ENCODE measurements around the gene GABRB1.

The GABRB1 gene

DNA sequence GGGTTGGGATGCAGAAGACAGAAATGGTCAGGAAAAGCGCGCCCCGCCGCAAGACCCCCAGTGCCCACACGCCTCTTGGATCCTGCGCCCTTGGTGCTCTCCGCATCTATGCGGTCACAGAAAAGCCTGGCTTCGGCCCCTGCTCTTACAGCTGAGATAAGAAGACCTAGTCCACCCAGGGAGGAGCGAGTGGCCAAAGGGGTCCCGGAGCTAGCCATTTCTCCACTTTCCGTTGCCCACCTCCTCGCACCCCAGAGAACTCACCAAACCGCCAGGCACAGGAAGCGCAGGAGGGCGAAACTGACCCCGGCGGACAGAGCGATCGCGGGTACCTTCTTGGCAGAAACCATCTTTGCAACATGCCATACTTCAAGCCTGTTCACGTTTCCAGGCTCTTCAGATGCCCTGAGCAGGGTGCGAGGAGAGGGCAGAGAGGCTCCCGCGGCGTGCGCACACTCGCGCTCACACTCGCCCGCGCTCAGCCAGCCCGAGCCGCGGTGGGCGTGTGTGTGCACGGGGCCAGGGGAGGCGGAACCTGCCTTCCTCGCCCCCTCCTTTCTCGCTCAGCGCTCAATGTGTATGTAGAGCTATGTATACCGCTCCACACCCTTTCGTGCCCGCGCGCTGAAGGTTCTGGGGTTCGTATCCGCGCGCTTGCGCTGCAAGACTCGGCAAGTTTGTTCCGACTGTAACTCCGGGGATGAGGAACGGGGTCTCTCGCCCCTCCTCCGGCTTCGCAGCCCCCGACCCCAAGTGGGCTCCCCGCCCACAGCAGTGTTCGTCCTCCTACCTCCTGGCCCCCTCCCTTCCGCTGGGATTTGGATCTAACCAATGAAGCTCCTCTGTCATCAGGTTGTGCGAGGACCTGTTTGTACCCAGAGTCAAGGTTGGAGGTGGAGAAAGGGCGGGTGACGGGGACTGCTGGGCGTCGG, 38.0 kb upstream of the GABRB1 start, which contains the start of gene GABRA4:
GABRA4 (minus strand) TSS at position 507 of the 932 bp plus-strand sequence; CDS start at position 350, 157 bp downstream.
- H2AK5ac ChIP-seq (ENCODE audit: low read length): no peak within 1 kb of the TSS
- no peak within 1 kb of the TSS for H2BK5ac ChIP-seq (ENCODE audit: low read depth, low read length, poor library complexity)
- H3K79me2 ChIP-seq (ENCODE audit: control insufficient read depth, insufficient read depth, low read length, poor library complexity): no peaks in the 10 kb centered on the region
- H3K36me3 ChIP-seq (ENCODE audit: control insufficient read depth in 1 of 2, insufficient read depth in 2 of 2, low read length in 2 of 2): no peaks in the 10 kb centered on the region
- H3K9ac ChIP-seq (ENCODE audit: low read length): peak within 1 kb of the TSS; percentile 23
- no peak within 1 kb of the TSS for H3K14ac ChIP-seq (ENCODE audit: low read length)
- H4K8ac ChIP-seq (ENCODE audit: low read depth, low read length): no peak within 1 kb of the TSS
- H3K79me1 ChIP-seq (ENCODE audit: low read length): no peaks in the 10 kb centered on the region
- no peak within 1 kb of the TSS for H2AFZ ChIP-seq (ENCODE audit: insufficient read depth, low read length, poor library complexity)
- no peak within 1 kb of the TSS for H4K91ac ChIP-seq (ENCODE audit: low read depth, low read length)
- H3K4me3 ChIP-seq (ENCODE audit: low read depth, low read length): peak within 1 kb of the TSS; percentile 70
- no peak within 1 kb of the TSS for H3K18ac ChIP-seq (ENCODE audit: low read length)
- H3K27ac ChIP-seq (ENCODE audit: low read depth, low read length): no peak within 1 kb of the TSS
- H3K23ac ChIP-seq (ENCODE audit: low read length): no peak within 1 kb of the TSS
- H3K4ac ChIP-seq (ENCODE audit: low read depth, low read length): no peak within 1 kb of the TSS
- H4K12ac ChIP-seq (ENCODE audit: low read depth, low read length): no peak within 1 kb of the TSS
- peaks cover 4% of the 10 kb centered on the region for H3K9me3 ChIP-seq (ENCODE audit: insufficient read depth, low read depth, low read length)
- no peak for DNase-seq
- peaks cover 8 to 13% of the 10 kb centered on the region in 2 experiments for H3K4me1 ChIP-seq (ENCODE audit: control insufficient read depth in 1 of 2, insufficient read depth in 2 of 2, low read length in 2 of 2)
- no peak within 1 kb of the TSS for H2BK12ac ChIP-seq (ENCODE audit: low read length)
- no CpG with 5 or more reads among the region's 67 CpGs for WGBS (ENCODE audit: extremely low coverage, insufficient coverage, insufficient read length)
- peaks cover 34% of the 10 kb centered on the region for H3K27me3 ChIP-seq (ENCODE audit: insufficient read depth, low read length)
- H3K4me2 ChIP-seq (ENCODE audit: low read length): peak within 1 kb of the TSS; percentile 98
- H2BK120ac ChIP-seq (ENCODE audit: insufficient read depth, low read length, poor library complexity): no peak within 1 kb of the TSS

DNA sequence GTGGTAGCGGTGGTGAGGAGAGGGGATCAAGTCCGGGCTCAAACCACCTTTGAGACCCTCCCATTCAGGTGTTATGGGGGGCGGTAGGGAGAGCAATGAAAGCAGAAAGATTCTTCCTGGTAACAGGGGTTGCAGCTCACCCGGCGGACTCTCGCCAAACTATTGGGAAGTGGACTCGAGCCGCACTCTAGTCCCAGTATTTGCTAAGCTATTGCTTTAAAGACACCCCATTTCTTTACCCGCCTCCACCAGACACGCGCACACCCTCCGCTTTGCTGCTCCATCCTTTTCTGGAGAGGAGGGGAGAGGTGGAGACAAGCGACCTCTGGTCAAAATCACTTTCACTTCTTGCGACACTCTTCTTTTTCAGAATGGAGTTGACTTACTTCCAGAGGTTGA, 37.4 kb upstream of the GABRB1 start:
- H3K36me3 ChIP-seq (ENCODE audit: control insufficient read depth in 1 of 2, insufficient read depth in 2 of 2, low read length in 2 of 2): no peaks in the 10 kb centered on the region
- no peak overlapping the region for H2AFZ ChIP-seq (ENCODE audit: insufficient read depth, low read length, poor library complexity)
- no peak overlapping the region for H3K14ac ChIP-seq (ENCODE audit: low read length)
- H3K23ac ChIP-seq (ENCODE audit: low read length): no peak overlapping the region
- H3K4me2 ChIP-seq (ENCODE audit: low read length): peak overlapping the region; percentile 98
- no peak overlapping the region for H4K91ac ChIP-seq (ENCODE audit: low read depth, low read length)
- no peaks in the 10 kb centered on the region for H3K79me1 ChIP-seq (ENCODE audit: low read length)
- peaks cover 8 to 13% of the 10 kb centered on the region in 2 experiments for H3K4me1 ChIP-seq (ENCODE audit: control insufficient read depth in 1 of 2, insufficient read depth in 2 of 2, low read length in 2 of 2)
- no peak overlapping the region for H3K27ac ChIP-seq (ENCODE audit: low read depth, low read length)
- H3K4me3 ChIP-seq (ENCODE audit: low read depth, low read length): peak overlapping the region; percentile 70
- peaks cover 34% of the 10 kb centered on the region for H3K27me3 ChIP-seq (ENCODE audit: insufficient read depth, low read length)
- H3K18ac ChIP-seq (ENCODE audit: low read length): no peak overlapping the region
- H3K9me3 ChIP-seq (ENCODE audit: insufficient read depth, low read depth, low read length): peaks cover 4% of the 10 kb centered on the region
- no peak overlapping the region for H2BK5ac ChIP-seq (ENCODE audit: low read depth, low read length, poor library complexity)
- no peak overlapping the region for H4K12ac ChIP-seq (ENCODE audit: low read depth, low read length)
- DNase-seq: no peak
- H2BK120ac ChIP-seq (ENCODE audit: insufficient read depth, low read length, poor library complexity): no peak overlapping the region
- no peak overlapping the region for H3K4ac ChIP-seq (ENCODE audit: low read depth, low read length)
- no peak overlapping the region for H2AK5ac ChIP-seq (ENCODE audit: low read length)
- no peaks in the 10 kb centered on the region for H3K79me2 ChIP-seq (ENCODE audit: control insufficient read depth, insufficient read depth, low read length, poor library complexity)
- H4K8ac ChIP-seq (ENCODE audit: low read depth, low read length): no peak overlapping the region
- WGBS (ENCODE audit: extremely low coverage, insufficient coverage, insufficient read length): no CpG with 5 or more reads among the region's 14 CpGs
- H3K9ac ChIP-seq (ENCODE audit: low read length): no peak overlapping the region
- no peak overlapping the region for H2BK12ac ChIP-seq (ENCODE audit: low read length)

DNA sequence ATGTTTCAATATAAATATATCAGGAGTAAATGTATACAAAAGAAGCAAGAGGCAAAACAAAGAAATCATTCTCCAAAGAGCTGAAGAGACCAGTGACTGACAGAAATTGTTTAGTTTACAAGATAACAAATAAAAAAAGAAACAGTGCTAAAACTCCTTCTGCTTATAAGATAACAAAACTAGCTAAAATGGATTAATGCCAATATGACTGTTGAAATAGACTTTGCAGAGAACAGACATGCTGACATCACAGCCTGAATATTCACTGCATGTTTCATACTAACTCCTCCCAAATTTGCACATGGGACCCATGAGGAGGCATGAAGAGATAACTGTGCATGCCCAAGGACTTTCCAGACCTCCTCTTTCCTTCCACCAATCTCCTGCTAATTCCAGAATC, 31.8 kb upstream of the GABRB1 start:
- no peak for DNase-seq
- no peak overlapping the region for H3K23ac ChIP-seq (ENCODE audit: low read length)
- H3K9me3 ChIP-seq (ENCODE audit: insufficient read depth, low read depth, low read length): no peaks in the 10 kb centered on the region
- peaks cover 9% of the 10 kb centered on the region for H3K27me3 ChIP-seq (ENCODE audit: insufficient read depth, low read length)
- no peak overlapping the region for H3K4me2 ChIP-seq (ENCODE audit: low read length)
- H3K18ac ChIP-seq (ENCODE audit: low read length): no peak overlapping the region
- H3K14ac ChIP-seq (ENCODE audit: low read length): no peak overlapping the region
- H3K4ac ChIP-seq (ENCODE audit: low read depth, low read length): no peak overlapping the region
- H3K4me1 ChIP-seq (ENCODE audit: control insufficient read depth in 1 of 2, insufficient read depth in 2 of 2, low read length in 2 of 2): no peaks in the 10 kb centered on the region
- no peak overlapping the region for H4K91ac ChIP-seq (ENCODE audit: low read depth, low read length)
- H2AK5ac ChIP-seq (ENCODE audit: low read length): no peak overlapping the region
- no peak overlapping the region for H3K27ac ChIP-seq (ENCODE audit: low read depth, low read length)
- no peak overlapping the region for H3K9ac ChIP-seq (ENCODE audit: low read length)
- no peaks in the 10 kb centered on the region for H3K79me1 ChIP-seq (ENCODE audit: low read length)
- no peak overlapping the region for H4K12ac ChIP-seq (ENCODE audit: low read depth, low read length)
- no peak overlapping the region for H3K4me3 ChIP-seq (ENCODE audit: low read depth, low read length)
- H3K79me2 ChIP-seq (ENCODE audit: control insufficient read depth, insufficient read depth, low read length, poor library complexity): no peaks in the 10 kb centered on the region
- no peak overlapping the region for H2BK5ac ChIP-seq (ENCODE audit: low read depth, low read length, poor library complexity)
- H4K8ac ChIP-seq (ENCODE audit: low read depth, low read length): no peak overlapping the region
- no peaks in the 10 kb centered on the region for H3K36me3 ChIP-seq (ENCODE audit: control insufficient read depth in 1 of 2, insufficient read depth in 2 of 2, low read length in 2 of 2)
- H2AFZ ChIP-seq (ENCODE audit: insufficient read depth, low read length, poor library complexity): no peak overlapping the region
- H2BK12ac ChIP-seq (ENCODE audit: low read length): no peak overlapping the region
- no peak overlapping the region for H2BK120ac ChIP-seq (ENCODE audit: insufficient read depth, low read length, poor library complexity)

DNA sequence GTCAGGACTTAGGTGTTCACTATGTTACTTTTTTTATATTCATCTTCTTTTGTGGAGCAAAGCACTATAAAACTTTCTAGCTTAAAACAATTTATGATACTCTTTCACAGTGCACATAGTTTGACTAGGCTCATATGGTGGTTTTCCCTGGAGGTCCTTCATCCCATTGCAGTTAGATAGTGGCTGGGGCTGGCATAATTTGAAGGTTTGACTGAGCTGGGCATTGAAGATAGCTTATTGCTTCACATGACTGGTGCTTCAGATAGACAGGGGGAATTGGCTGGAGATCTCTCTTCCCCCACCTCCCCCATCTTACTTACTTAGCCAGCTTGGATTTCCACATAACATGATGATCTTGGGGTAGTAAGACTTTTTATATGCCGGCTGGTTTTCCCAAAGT, 31.0 kb upstream of the GABRB1 start:
- Histone ChIP-seq H3K9me3 (ENCODE audit: insufficient read depth, low read depth, low read length) (no peaks in the 10 kb centered on the region), H3K4me1 (ENCODE audit: control insufficient read depth in 1 of 2, insufficient read depth in 2 of 2, low read length in 2 of 2) (no peaks in the 10 kb centered on the region), H3K18ac (ENCODE audit: low read length) (no peak overlapping the region), H3K4me2 (ENCODE audit: low read length) (no peak overlapping the region), H3K27me3 (ENCODE audit: insufficient read depth, low read length) (peaks cover under 1% of the 10 kb centered on the region), H2BK5ac (ENCODE audit: low read depth, low read length, poor library complexity) (no peak overlapping the region), H3K9ac (ENCODE audit: low read length) (no peak overlapping the region), H3K14ac (ENCODE audit: low read length) (no peak overlapping the region), H2AK5ac (ENCODE audit: low read length) (no peak overlapping the region), H3K36me3 (ENCODE audit: control insufficient read depth in 1 of 2, insufficient read depth in 2 of 2, low read length in 2 of 2) (no peaks in the 10 kb centered on the region), H3K79me2 (ENCODE audit: control insufficient read depth, insufficient read depth, low read length, poor library complexity) (no peaks in the 10 kb centered on the region), H3K79me1 (ENCODE audit: low read length) (no peaks in the 10 kb centered on the region), H2BK120ac (ENCODE audit: insufficient read depth, low read length, poor library complexity) (no peak overlapping the region), H4K8ac (ENCODE audit: low read depth, low read length) (no peak overlapping the region), H2AFZ (ENCODE audit: insufficient read depth, low read length, poor library complexity) (no peak overlapping the region), H3K4me3 (ENCODE audit: low read depth, low read length) (no peak overlapping the region), H2BK12ac (ENCODE audit: low read length) (no peak overlapping the region), H3K23ac (ENCODE audit: low read length) (no peak overlapping the region), H4K91ac (ENCODE audit: low read depth, low read length) (no peak overlapping the region), H4K12ac (ENCODE audit: low read depth, low read length) (no peak overlapping the region), H3K4ac (ENCODE audit: low read depth, low read length) (no peak overlapping the region), H3K27ac (ENCODE audit: low read depth, low read length) (no peak overlapping the region)
- WGBS (ENCODE audit: extremely low coverage, insufficient coverage, insufficient read length): no CpG with 5 or more reads among the region's 1 CpG
- no peak for DNase-seq
